ENCODE data around the gene AGAP1. TPM values are rescaled to one million over a fixed set of nuclear protein-coding genes. Genes with fewer than 3 reads are reported as not detected.

The AGAP1 gene
- total and polyA plus RNA-seq, 2 donors = 1.7 to 3.0 TPM

- Histone ChIP-seq H3K4me3 (ENCODE audit: low read length in 2 of 2) (no peak overlapping the region), H3K27ac (ENCODE audit: low read depth in 1 of 2, low read length in 1 of 2) (no peak overlapping the region), H3K4me1 (ENCODE audit: control insufficient read depth in 2 of 2, insufficient read depth in 2 of 2, low read length in 2 of 2) (peaks cover 0 to 2% of the 10 kb centered on the region in 2 donors), H3K27me3 (ENCODE audit: control insufficient read depth in 2 of 2, insufficient read depth in 1 of 2, low read length in 1 of 2) (no peaks in the 10 kb centered on the region), H3K36me3 (ENCODE audit: control insufficient read depth in 2 of 2, insufficient read depth in 2 of 2, low read length in 1 of 2) (no peaks in the 10 kb centered on the region), H3K9me3 (ENCODE audit: control insufficient read depth in 2 of 2, insufficient read depth in 1 of 2, low read length in 1 of 2) (no peaks in the 10 kb centered on the region)
- no peak for DNase-seq (ENCODE audit: low read depth in 6 of 9, low spot score in 9 of 9)
- WGBS = 80% methylated on average over 7 of the region's 7 CpGs
These were observed 86.7 kb downstream of the AGAP1 start for GRCh38 chr2:235580426-235581157.

DNA sequence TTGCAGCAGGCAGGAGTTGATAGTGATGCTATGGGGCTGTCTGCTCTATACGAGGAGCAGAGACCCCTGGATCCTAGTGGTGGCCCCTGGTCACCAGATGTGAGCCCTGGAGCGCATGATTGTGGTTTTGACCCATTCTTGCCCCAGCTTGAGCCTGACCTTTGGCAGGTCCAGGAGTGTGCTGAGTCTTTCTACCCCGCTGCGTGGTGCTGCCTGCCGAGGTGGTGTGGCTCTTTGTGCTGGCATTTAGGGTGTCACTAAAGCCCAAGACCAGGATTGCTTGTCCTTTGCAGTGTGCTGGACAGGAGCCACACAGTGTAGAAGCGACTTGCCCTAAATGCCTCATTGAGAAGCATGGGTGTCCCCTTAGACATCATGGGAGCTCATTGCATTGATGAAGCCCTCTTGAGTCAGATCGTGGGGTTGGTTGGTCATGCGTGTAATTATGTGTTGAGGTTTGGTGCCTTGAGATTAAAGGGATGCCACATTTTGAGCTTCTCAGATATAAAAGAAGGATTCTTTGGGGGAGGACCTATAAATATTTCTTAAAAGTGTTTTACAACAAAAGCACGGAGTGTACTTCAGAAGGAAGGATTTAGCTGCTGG is 88.3 kb downstream of the AGAP1 start:
- Histone ChIP-seq H3K27me3 (ENCODE audit: control insufficient read depth in 2 of 2, insufficient read depth in 1 of 2, low read length in 1 of 2) (no peaks in the 10 kb centered on the region), H3K9me3 (ENCODE audit: control insufficient read depth in 2 of 2, insufficient read depth in 1 of 2, low read length in 1 of 2) (no peaks in the 10 kb centered on the region), H3K4me3 (ENCODE audit: low read length in 2 of 2) (no peak overlapping the region), H3K27ac (ENCODE audit: low read depth in 1 of 2, low read length in 1 of 2) (no peak overlapping the region), H3K36me3 (ENCODE audit: control insufficient read depth in 2 of 2, insufficient read depth in 2 of 2, low read length in 1 of 2) (no peaks in the 10 kb centered on the region), H3K4me1 (ENCODE audit: control insufficient read depth in 2 of 2, insufficient read depth in 2 of 2, low read length in 2 of 2) (peaks cover 0 to 2% of the 10 kb centered on the region in 2 donors)
- DNase-seq (ENCODE audit: low read depth in 6 of 9, low spot score in 9 of 9) = no peak
- 93% methylated on average over 9 of the region's 9 CpGs for WGBS

GRCh38 chr2:235582729-235583128 is 88.9 kb downstream of the AGAP1 start:
- no peaks in the 10 kb centered on the region for H3K27me3 ChIP-seq (ENCODE audit: control insufficient read depth in 2 of 2, insufficient read depth in 1 of 2, low read length in 1 of 2)
- WGBS = 92% methylated on average over 7 of the region's 7 CpGs
- no peaks in the 10 kb centered on the region for H3K36me3 ChIP-seq (ENCODE audit: control insufficient read depth in 2 of 2, insufficient read depth in 2 of 2, low read length in 1 of 2)
- H3K9me3 ChIP-seq (ENCODE audit: control insufficient read depth in 2 of 2, insufficient read depth in 1 of 2, low read length in 1 of 2) = no peaks in the 10 kb centered on the region
- no peak for DNase-seq (ENCODE audit: low read depth in 6 of 9, low spot score in 9 of 9)
- H3K4me1 ChIP-seq (ENCODE audit: control insufficient read depth in 2 of 2, insufficient read depth in 2 of 2, low read length in 2 of 2) = peaks cover 0 to 2% of the 10 kb centered on the region in 2 donors
- H3K4me3 ChIP-seq (ENCODE audit: low read length in 2 of 2) = no peak overlapping the region
- no peak overlapping the region for H3K27ac ChIP-seq (ENCODE audit: low read depth in 1 of 2, low read length in 1 of 2)

DNA sequence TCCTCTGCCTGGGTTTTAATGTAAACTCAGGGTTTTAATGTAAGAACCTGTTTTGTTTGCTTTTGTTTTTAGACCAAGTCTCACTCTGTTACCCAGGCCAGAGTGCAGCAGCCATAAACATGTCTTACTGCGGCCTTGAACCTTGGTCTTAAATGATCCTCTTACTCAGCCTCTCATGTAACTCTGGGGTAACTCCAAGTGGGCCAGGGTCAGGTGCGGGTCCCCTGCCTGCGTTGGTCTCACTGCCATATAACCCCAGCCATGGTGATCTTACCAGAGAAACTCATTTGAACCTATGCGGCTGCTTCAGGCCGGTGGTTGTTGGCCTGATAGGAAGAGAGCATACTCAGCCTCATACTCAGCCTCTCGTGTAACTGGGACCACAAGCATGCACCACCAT is 89.3 kb downstream of the AGAP1 start:
- Histone ChIP-seq H3K27me3 (ENCODE audit: control insufficient read depth in 2 of 2, insufficient read depth in 1 of 2, low read length in 1 of 2) (no peaks in the 10 kb centered on the region), H3K9me3 (ENCODE audit: control insufficient read depth in 2 of 2, insufficient read depth in 1 of 2, low read length in 1 of 2) (no peaks in the 10 kb centered on the region), H3K36me3 (ENCODE audit: control insufficient read depth in 2 of 2, insufficient read depth in 2 of 2, low read length in 1 of 2) (no peaks in the 10 kb centered on the region), H3K27ac (ENCODE audit: low read depth in 1 of 2, low read length in 1 of 2) (no peak overlapping the region), H3K4me3 (ENCODE audit: low read length in 2 of 2) (no peak overlapping the region), H3K4me1 (ENCODE audit: control insufficient read depth in 2 of 2, insufficient read depth in 2 of 2, low read length in 2 of 2) (peaks cover 0 to 2% of the 10 kb centered on the region in 2 donors)
- DNase-seq (ENCODE audit: low read depth in 6 of 9, low spot score in 9 of 9) = no peak
- 96% methylated on average over 6 of the region's 6 CpGs for WGBS

GRCh38 chr2:235583925-235584637 is 90.2 kb downstream of the AGAP1 start:
- no peaks in the 10 kb centered on the region for H3K36me3 ChIP-seq (ENCODE audit: control insufficient read depth in 2 of 2, insufficient read depth in 2 of 2, low read length in 1 of 2)
- no peak overlapping the region for H3K4me3 ChIP-seq (ENCODE audit: low read length in 2 of 2)
- H3K27me3 ChIP-seq (ENCODE audit: control insufficient read depth in 2 of 2, insufficient read depth in 1 of 2, low read length in 1 of 2) = no peaks in the 10 kb centered on the region
- no peak overlapping the region for H3K27ac ChIP-seq (ENCODE audit: low read depth in 1 of 2, low read length in 1 of 2)
- H3K4me1 ChIP-seq (ENCODE audit: control insufficient read depth in 2 of 2, insufficient read depth in 2 of 2, low read length in 2 of 2) = peaks cover 0 to 2% of the 10 kb centered on the region in 2 donors
- 88% methylated on average over 8 of the region's 8 CpGs for WGBS
- DNase-seq (ENCODE audit: low read depth in 6 of 9, low spot score in 9 of 9) = no peak
- H3K9me3 ChIP-seq (ENCODE audit: control insufficient read depth in 2 of 2, insufficient read depth in 1 of 2, low read length in 1 of 2) = no peaks in the 10 kb centered on the region

DNA sequence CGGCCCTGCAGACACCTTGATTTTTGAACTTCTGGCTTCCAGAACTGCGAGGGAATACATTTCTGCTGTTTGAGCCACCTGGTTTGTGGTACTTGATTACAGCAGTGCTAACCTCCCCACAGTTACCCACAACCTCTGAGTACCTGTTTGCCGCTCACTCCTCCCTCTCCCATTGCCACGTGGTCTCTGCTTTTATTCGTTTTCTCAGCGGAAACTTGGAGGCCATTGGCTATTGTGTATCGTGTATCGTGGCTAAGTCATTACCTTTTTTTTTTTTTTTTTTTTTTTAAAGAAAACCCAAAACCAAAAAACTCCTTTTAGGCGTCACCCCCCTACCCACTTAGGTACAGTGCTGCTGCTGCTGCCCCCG is 90.8 kb downstream of the AGAP1 start:
- 87% methylated on average over 10 of the region's 10 CpGs for WGBS
- no peaks in the 10 kb centered on the region for H3K36me3 ChIP-seq (ENCODE audit: control insufficient read depth in 2 of 2, insufficient read depth in 2 of 2, low read length in 1 of 2)
- DNase-seq (ENCODE audit: low read depth in 6 of 9, low spot score in 9 of 9) = no peak
- peaks cover 0 to 2% of the 10 kb centered on the region in 2 donors for H3K4me1 ChIP-seq (ENCODE audit: control insufficient read depth in 2 of 2, insufficient read depth in 2 of 2, low read length in 2 of 2)
- no peak overlapping the region for H3K27ac ChIP-seq (ENCODE audit: low read depth in 1 of 2, low read length in 1 of 2)
- H3K9me3 ChIP-seq (ENCODE audit: control insufficient read depth in 2 of 2, insufficient read depth in 1 of 2, low read length in 1 of 2) = no peaks in the 10 kb centered on the region
- no peaks in the 10 kb centered on the region for H3K27me3 ChIP-seq (ENCODE audit: control insufficient read depth in 2 of 2, insufficient read depth in 1 of 2, low read length in 1 of 2)
- no peak overlapping the region for H3K4me3 ChIP-seq (ENCODE audit: low read length in 2 of 2)

GRCh38 chr2:235587202-235587601 is 93.4 kb downstream of the AGAP1 start:
- H3K4me1 ChIP-seq (ENCODE audit: control insufficient read depth in 2 of 2, insufficient read depth in 2 of 2, low read length in 2 of 2) = peaks cover 0 to 2% of the 10 kb centered on the region in 2 donors

DNA sequence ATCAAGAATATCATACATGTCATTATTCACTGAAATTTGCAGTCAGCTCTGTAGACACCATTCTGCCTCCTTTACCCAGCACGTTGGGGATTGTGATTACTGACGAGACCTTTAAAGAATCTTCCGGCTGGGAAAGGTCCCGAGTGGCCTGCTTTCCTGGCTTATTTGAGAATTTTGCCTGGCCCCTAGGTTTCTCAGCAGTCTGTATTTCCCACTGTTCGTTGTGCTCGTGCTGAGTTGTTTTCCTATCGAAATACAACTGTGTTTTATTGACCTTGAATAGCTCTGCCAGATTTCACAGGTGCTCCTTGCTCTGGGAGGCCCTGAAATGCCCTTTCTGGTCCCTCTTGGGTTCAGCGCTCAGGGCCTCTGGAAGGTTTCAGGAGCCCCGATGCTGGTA is 94.9 kb downstream of the AGAP1 start:
- no peak overlapping the region for H3K4me3 ChIP-seq (ENCODE audit: low read length in 2 of 2)
- WGBS = 67% methylated on average over 9 of the region's 9 CpGs
- H3K36me3 ChIP-seq (ENCODE audit: control insufficient read depth in 2 of 2, insufficient read depth in 2 of 2, low read length in 1 of 2) = no peaks in the 10 kb centered on the region
- no peak for DNase-seq (ENCODE audit: low read depth in 6 of 9, low spot score in 9 of 9)
- peaks cover 0 to 2% of the 10 kb centered on the region in 2 donors for H3K4me1 ChIP-seq (ENCODE audit: control insufficient read depth in 2 of 2, insufficient read depth in 2 of 2, low read length in 2 of 2)
- no peaks in the 10 kb centered on the region for H3K9me3 ChIP-seq (ENCODE audit: control insufficient read depth in 2 of 2, insufficient read depth in 1 of 2, low read length in 1 of 2)
- H3K27ac ChIP-seq (ENCODE audit: low read depth in 1 of 2, low read length in 1 of 2) = no peak overlapping the region
- H3K27me3 ChIP-seq (ENCODE audit: control insufficient read depth in 2 of 2, insufficient read depth in 1 of 2, low read length in 1 of 2) = no peaks in the 10 kb centered on the region

More at GRCh38 chr2:235587202-235587601, 93.4 kb downstream of the AGAP1 start:
- 94% methylated on average over 9 of the region's 9 CpGs for WGBS
- Histone ChIP-seq H3K27ac (ENCODE audit: low read depth in 1 of 2, low read length in 1 of 2) (no peak overlapping the region), H3K27me3 (ENCODE audit: control insufficient read depth in 2 of 2, insufficient read depth in 1 of 2, low read length in 1 of 2) (no peaks in the 10 kb centered on the region), H3K36me3 (ENCODE audit: control insufficient read depth in 2 of 2, insufficient read depth in 2 of 2, low read length in 1 of 2) (no peaks in the 10 kb centered on the region), H3K4me3 (ENCODE audit: low read length in 2 of 2) (no peak overlapping the region), H3K9me3 (ENCODE audit: control insufficient read depth in 2 of 2, insufficient read depth in 1 of 2, low read length in 1 of 2) (no peaks in the 10 kb centered on the region)
- no peak for DNase-seq (ENCODE audit: low read depth in 6 of 9, low spot score in 9 of 9)

DNA sequence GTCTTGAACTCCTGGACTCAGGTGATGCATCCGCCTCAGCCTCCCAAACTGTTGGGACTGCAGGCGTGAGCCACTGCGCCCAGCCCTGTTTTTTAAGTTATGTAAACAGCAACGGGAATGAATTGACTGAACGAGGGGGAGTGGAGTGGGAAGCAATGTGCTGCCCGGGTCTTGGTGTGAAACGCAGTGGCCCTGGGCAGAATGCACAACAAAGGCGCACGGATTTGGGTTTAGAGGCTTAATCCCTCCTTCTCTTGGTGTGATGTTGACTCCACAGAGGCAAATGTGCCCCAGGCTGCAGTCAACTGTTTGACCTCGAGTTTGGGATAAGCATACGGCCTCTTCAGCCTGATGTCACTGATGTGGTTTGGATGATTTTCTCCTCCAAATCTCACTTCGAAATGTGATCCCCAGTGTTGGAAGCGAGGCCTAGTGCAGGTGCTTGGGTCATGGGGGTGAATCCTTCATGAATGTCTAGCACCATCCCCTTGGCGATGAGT is 97.4 kb downstream of the AGAP1 start:
- no peak for DNase-seq (ENCODE audit: low read depth in 6 of 9, low spot score in 9 of 9)
- Histone ChIP-seq H3K4me3 (ENCODE audit: low read length in 2 of 2) (no peak overlapping the region), H3K27me3 (ENCODE audit: control insufficient read depth in 2 of 2, insufficient read depth in 1 of 2, low read length in 1 of 2) (no peaks in the 10 kb centered on the region), H3K9me3 (ENCODE audit: control insufficient read depth in 2 of 2, insufficient read depth in 1 of 2, low read length in 1 of 2) (no peaks in the 10 kb centered on the region), H3K27ac (ENCODE audit: low read depth in 1 of 2, low read length in 1 of 2) (no peak overlapping the region), H3K4me1 (ENCODE audit: control insufficient read depth in 2 of 2, insufficient read depth in 2 of 2, low read length in 2 of 2) (no peaks in the 10 kb centered on the region), H3K36me3 (ENCODE audit: control insufficient read depth in 2 of 2, insufficient read depth in 2 of 2, low read length in 1 of 2) (no peaks in the 10 kb centered on the region)
- 94% methylated on average over 14 of the region's 14 CpGs for WGBS
